GM21723 (cell line): ENCODE results near the gene CHTOP.
"Not testable (repeated sequence)": the region's sequence is repeated elsewhere in the genome, so short reads cannot be mapped to it uniquely, and the experiment has no call there.

ENCODE experiments used
- ATAC-seq: cut with Tn5 transposase; IDR thresholded peaks from one replicate; pipeline ENCODE4 v1.9.1; 2021; ENCODE audit warnings: mild to moderate bottlenecking, moderate library complexity; ENCODE audit not compliant: unreplicated experiment

CHTOP gene

DNA sequence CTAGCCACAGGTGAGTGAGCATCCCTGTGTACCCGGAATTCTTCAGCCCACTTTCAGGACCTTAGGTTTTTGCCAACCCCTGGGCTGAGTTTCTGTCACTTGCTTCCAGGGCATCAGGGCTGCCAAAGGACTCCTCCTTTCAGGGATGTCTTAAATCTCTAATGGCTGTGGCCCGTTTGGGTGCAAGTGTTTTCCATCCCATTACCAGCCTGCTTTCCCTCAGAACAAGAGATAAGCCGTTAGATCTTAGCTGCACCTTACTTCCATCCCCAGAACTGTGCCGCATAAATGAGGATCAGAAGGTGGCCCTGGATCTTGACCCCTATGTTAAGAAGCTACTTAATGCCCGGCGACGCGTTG, 25.3 kb downstream of the CHTOP start:
- ATAC-seq = no peak

DNA sequence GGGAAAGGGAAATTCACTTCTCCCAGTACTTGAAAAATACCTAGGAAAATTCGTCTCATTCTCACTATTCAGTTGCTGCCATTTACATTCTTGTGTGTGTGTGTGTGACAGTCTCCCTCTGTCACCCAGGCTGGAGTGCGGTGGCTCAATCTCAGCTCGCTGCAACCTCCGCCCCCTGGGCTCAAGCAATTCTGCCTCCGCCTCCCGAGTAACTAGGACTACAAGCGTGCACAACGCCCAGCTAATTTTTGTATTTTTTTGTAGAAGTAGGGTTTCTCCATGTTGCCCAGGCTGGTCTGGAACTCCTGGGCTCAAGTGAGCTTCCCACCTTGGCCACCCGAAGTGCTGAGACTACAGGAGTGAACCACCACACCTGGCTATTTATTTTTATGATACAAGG, 25.8 kb downstream of the CHTOP start:
- no peak for ATAC-seq

DNA sequence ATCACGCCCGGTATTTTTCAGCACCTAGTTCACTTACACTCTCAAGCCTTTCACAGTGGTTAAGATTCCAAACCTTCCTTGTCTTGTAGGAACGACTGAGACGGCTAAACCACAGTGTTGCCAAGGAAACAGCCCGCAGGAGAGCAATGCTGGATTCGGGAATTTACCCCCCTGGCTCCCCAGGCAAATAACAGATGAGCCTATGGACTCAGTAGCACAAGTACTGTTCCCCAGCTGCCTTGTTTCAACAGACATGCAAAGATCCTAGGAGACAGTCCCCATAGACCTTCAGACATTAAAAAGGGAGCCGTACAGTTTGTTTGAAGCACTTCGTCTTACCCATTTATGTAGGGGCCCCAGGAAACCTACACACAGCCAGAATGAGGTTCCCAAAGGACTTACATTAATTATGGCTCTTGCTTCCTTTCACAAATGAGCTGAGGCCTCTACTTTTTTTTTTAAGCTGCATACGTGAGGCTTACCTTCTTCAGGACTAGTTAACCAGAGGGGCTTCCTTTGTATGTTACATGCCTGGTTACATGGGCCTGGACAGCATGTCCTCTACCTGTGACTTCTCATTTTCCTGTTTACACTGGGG, 27.3 kb downstream of the CHTOP start:
- ATAC-seq = no peak

DNA sequence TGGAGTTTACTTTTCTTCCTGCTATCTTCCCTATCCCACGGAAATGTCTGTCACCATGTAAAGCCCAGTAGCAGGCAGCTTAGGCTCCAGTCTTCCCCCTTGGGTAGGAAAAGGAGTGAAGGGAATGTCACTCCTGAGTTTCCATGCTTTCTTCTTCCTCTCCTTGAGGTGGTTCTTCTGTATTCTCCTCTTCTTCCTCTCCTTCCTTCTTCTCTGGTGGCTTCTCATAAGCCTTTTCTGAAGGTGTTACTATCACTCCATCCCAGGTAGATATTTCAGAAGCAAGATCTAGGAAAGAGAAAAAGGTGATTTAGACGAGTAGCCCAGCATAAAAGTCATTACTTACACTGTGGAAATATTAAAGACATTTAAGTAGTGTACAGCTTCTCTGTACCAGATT, 28.4 kb downstream of the CHTOP start:
- ATAC-seq = no peak

DNA sequence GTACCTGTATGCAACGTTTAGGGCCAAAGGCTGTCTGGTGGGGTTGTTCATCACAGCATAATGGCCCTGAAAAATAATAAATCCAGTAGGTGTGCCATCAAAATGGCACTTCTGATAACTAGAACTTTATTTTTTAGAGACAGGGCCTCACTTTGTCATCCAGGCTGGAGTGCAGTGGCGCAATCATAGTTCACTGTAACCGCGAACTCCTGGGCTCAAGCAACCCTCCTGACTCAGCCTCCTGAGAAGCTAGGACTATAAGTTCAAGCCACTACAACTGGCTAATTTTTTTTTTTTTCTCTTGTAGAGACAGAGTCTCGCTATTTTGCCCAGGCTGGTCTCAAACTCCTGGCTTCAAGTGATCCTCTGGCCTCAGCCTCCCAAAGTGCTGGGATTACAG, 29.3 kb downstream of the CHTOP start:
- no peak for ATAC-seq

DNA sequence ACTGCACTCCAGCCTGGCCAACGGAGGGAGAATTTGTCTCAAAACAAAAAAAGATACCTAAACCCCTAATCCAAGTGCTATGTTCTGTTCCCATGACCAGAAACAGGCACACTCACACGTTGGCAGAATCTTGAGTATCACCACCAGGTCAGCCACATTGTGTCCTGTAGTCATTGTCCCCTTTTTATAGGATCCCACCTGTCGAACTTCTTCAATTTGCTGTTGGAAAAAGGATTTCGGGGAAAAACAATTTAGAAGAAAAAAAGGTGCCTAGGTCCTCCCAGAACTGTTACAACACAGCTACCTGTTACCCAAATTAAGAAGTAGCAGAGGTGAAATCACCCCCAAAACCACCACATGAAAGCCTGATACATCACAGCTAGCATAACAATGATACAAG, 33.6 kb downstream of the CHTOP start:
- no peak for ATAC-seq

DNA sequence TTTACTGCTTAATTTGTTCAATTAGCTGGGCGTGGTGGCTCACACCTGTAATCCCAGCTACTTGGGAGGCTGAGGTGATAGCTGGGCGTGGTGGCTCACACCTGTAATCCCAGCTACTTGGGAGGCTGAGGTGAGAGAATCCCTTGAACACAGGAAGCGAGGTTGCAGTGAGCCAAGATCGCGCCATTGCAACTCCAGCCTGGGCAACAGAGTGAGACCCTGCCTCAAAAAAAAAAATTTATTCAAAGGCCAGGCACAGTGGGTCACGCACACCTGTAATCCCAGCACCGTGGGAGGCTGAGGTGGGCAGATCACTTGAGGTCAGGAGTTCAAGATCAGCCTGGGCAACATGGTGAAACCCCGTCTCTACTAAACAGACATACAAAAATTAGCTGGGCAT, 34.8 kb downstream of the CHTOP start:
- not testable (repeated sequence) for ATAC-seq

DNA sequence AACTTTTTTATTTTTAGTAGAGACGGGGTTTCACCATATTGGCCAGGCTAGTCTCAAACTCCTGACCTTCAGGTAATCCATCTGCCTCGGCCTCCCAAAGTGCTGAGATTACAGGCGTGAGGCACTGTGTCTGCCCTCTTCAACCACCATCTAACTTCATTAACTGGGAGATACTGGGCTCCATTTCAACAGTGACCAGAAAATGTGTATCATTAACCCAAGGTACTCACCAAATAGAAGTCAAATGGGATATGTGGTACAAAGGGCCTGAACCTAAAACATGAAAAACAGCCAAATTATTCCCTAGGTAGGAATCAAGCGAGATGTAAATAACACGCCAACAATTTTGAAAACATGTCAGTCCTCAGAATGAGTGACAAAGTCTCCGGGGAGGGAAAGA, 35.7 kb downstream of the CHTOP start:
- no peak for ATAC-seq

DNA sequence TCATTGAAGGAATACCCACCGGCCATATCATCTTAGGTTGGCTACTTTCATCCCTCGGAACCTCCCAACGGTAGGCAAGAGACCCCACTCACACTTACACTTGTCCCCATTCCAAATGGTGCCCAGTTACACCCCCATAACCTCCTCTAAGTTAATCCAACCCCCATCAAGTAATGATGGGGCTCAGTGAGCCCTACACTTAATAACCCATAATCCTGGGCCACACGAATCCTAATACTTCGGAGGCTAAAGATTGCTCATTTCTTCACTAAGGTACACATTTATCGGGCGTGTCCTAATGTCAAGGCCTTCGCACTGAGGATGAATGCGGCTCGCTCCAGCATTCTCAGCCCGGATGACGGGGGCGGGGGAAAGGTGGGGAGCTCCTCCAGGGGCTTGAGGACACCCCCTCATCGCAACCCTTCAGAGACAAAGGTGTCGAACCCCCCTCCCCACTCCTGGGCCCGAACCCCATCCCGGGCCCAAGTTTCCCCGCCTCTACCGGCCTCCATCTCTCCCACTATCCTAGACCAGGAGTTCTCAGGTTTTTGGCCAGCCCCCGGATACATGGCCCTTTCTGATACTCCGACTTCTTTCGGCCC, 36.5 kb downstream of the CHTOP start:
- peak; percentile 9 for ATAC-seq

DNA sequence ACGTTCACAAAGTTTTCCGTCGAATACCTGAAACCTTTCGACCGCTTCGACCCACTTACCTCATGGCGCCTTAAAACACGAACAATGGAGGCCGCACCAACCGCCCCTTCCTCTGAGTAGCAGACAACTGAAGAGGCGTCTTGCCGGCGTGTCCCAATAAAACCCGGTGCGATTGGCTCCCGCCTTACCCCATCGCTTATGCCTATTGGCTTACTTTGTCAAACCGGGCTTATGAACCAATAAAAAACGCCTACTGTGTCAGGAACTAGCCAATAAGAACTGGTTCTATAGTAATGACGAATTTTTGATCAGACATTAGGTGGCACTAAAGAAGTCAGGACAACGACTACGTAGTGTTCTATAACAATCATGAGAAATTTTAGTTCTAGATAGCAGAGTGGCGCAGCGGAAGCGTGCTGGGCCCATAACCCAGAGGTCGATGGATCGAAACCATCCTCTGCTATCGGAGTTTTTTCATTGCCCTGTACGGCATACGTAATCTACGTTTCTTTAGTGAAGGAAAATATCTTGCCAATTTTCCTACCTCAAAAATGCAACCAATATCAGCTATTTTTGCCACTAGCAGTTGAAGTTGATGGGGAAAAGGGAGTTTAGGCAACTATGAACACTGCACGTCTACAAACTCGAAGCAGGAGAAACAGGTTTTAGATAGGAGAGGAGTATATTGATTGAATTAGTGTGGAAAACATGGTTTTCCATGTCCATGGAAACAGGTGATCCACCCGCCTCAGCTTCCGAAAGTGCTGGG, 37.2 kb downstream of the CHTOP start, which contains the start of gene ILF2:
ILF2 (minus strand) TSS at position 135 of the 769 bp plus-strand sequence; CDS start at position 64, 71 bp downstream.
- peak; percentile 92 for ATAC-seq

DNA sequence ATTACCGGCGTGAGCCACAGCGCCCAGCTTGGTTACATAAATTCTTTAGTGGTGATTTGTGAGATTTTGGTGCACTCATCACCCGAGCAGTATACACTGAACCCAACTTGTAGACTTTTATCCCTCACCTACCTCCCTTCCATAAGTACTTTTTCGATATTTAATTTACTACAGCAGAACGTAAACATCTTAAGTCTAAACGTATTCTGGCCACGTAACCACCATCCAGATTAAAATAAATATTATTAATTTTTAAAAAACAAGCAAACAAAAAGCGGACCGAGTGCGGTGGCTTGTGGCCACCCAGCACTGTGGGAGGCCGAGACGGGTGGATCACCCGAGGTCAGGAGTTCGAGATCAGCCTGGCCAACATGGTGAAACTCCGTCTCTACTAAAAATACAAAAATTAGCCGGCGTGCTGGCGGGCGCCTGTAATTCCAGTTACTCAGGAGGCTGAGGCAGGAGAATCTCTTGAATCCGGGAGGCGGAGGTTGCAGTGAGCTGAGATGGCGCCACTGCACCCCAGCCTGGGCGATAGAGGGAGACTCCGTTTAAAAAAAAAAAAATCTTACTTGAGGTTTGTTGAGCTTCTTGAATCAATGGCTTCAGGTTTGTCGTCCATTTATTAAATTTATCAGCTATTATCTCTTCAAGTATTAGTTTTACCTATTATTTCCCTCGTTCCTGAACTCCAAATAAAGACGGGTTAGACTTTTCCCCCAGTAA, 37.9 kb downstream of the CHTOP start:
- ATAC-seq = peak; percentile 27

DNA sequence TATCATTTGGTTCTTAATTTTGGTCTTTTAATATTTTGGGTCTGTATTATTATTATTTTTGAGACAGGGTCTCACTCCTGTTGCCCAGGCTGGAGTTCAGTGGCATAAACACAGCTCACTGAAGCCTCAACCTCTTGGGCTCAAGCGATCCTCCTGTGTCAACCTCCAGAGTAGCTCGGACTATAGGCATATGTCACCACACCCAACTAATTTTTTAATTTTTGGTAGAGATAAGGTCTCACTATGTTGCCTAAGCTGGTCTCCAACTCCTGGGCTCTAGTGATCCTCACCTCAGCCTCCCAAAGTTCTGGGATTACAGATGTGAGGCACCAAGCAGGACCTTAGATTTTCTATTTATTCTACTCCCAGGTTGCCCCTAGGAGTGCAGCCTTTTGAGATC, 39.6 kb downstream of the CHTOP start:
- ATAC-seq = no peak

DNA sequence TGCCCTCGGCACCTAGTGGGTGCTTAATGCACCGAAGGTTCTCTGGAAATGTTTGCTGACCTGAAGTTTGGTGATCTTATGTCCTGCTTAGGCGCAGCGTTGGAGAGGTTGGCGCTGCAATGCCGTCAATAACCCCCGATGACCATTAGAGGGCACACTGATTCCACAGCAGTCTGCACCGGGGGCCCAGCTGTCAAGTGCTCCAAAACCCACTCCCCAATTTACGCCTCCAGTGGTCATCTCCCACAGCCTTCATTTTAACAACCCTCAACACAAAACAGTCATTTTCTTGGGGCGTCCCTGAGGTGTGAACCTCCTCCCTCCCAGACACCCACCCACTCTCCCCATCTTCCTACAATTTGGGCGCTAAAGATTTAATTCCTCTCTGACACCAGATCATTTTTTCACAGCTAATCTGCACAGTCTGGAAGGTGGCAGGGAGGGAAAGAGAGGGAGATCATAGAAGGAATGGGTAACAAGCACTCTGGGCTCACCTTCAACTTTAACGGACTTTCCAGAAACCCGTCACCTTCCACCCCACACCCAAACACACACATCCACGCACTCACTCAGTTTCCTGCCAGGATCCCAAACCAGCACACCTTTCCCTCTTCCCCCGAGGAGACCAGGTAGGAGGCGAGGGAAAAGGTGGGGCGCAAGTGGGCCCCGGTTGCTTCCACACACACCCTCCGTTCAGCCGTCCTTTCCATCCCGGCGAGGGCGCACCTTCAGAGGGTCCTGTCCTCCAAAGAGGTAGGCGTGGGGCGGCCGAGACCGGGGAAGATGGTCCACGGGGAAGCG, 44.1 kb downstream of the CHTOP start:
- no peak for ATAC-seq

DNA sequence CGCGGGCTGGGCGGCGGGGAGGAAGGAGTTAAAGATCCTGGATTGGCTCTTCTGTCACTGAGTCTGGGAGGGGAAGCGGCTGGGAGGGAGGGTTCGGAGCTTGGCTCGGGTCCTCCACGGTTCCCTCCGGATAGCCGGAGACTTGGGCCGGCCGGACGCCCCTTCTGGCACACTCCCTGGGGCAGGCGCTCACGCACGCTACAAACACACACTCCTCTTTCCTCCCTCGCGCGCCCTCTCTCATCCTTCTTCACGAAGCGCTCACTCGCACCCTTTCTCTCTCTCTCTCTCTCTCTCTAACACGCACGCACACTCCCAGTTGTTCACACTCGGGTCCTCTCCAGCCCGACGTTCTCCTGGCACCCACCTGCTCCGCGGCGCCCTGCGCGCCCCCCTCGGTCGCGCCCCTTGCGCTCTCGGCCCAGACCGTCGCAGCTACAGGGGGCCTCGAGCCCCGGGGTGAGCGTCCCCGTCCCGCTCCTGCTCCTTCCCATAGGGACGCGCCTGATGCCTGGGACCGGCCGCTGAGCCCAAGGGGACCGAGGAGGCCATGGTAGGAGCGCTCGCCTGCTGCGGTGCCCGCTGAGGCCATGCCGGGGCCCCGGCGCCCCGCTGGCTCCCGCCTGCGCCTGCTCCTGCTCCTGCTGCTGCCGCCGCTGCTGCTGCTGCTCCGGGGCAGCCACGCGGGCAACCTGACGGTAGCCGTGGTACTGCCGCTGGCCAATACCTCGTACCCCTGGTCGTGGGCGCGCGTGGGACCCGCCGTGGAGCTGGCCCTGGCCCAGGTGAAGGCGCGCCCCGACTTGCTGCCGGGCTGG, 44.9 kb downstream of the CHTOP start, which contains the start of gene NPR1:
NPR1 (plus strand) TSS at position 170 of the 818 bp plus-strand sequence; CDS start at position 591, 421 bp downstream.
- no peak for ATAC-seq

DNA sequence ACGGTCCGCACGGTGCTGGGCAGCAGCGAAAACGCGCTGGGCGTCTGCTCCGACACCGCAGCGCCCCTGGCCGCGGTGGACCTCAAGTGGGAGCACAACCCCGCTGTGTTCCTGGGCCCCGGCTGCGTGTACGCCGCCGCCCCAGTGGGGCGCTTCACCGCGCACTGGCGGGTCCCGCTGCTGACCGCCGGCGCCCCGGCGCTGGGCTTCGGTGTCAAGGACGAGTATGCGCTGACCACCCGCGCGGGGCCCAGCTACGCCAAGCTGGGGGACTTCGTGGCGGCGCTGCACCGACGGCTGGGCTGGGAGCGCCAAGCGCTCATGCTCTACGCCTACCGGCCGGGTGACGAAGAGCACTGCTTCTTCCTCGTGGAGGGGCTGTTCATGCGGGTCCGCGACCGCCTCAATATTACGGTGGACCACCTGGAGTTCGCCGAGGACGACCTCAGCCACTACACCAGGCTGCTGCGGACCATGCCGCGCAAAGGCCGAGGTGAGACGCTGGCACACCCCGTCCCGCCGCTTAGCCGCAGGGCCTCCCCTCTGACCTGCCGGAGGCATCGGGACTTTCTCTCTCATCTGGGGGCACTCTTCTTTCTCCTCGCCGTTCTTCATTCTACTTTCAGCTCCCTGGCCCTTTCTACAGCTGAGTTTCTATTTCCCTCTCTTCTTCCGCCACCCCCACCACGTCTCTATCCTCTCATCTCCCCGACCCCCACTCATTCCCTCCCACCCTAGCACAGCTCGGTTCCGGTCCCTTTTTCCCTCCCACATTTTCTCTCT, 45.7 kb downstream of the CHTOP start:
- ATAC-seq = no peak

DNA sequence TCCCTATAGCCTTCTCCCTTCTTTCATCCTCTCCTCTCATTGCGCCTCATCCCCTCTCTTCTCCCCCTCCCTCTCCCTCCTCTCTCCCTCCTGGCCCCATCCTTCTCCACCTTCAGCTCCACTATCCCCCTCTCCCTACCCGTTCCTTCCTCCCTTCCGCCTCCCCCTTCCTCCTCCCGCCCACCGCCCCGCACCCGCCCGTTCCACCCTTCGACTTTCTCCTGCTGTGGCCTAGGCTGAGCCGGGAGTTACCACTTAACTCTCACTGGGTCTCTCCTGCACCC, 46.2 kb downstream of the CHTOP start:
- ATAC-seq = no peak

DNA sequence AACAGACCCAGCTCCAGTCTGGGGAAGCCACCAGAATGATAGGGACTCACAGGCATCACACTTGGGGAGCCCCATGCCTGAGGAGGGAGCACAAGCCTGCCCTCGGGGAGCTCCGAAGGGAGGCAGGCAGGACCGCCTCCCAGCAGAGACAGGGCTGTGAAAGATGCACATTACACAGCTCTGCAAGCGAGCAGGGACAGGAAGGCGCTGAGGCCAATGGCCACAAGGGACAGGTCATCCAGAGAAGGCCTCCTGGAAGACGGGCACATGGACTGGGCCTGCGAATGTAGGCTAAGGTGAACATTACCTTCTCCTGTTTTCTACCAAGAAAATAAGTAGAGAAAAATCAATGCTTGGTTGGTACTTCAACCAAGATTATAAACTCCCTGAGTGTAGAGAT, 48.9 kb downstream of the CHTOP start:
- ATAC-seq = no peak

DNA sequence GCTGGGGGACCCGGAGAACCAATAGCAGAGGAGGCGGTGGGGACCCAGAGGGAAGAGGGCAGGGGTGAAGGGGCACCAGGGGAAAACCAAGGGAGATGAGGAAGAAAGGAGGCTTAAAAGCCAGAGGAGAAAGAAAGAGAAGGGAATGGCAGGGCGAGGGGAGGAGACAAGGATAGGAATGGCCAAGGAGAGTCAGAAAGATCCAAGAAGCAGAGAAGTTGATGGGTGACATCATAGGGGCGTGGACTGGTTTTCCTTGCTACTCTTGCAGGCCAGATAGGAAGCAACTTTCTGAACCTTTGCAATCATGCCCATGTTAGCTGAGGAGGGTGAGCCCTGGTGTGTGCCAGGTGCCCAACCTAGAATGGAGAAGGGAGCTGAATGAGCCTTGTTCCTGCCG, 50.0 kb downstream of the CHTOP start:
- ATAC-seq = no peak

DNA sequence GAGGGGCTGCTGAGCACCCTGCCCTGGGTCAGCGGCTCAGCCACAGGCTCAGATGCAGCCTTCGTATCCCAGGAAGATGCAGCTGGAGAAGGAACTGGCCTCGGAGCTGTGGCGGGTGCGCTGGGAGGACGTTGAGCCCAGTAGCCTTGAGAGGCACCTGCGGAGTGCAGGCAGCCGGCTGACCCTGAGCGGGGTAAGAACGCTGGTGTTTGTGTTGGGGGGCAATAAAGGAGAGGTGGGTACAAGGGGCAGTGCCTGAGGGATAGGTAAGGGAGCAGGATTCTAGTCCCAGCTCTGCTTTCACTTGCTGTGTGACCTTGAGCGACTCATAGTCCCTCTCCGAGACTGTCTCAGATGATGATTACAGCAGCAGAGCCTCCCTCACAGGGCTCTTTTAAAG, 51.0 kb downstream of the CHTOP start:
- ATAC-seq = no peak
